ENCODE results near the gene CD40.
A peak's percentile ranks its signal among the peaks of the same experiment; 100 is the strongest.

CD40 gene

DNA sequence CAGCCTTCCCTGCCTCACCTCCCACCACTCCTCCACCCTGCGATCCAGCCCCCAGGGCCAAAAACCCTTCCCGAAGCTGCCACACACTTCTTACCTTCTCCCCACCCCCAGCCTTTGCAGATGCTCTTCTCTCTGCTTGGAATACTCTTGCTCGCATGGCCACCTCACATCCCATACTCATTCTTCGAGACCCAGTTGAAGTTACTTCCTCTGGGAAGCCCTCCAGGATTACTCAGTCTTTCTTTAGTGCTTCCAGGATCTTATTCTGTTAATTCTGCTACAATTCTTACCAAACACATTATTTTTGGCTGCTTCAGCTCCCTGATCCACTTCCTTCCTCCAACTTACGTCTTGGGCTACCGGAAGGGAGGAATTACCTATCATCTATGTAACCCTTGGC is 54.3 kb downstream of the CD40 start:
- DNase-seq (ENCODE audit: low read depth in 1 of 2, low spot score in 1 of 2) = no peak

- DNase-seq (ENCODE audit: low read depth in 1 of 2, low spot score in 1 of 2) = no peak
Measured at GRCh38 chr20:46172961-46173536, 54.9 kb downstream of the CD40 start.

DNA sequence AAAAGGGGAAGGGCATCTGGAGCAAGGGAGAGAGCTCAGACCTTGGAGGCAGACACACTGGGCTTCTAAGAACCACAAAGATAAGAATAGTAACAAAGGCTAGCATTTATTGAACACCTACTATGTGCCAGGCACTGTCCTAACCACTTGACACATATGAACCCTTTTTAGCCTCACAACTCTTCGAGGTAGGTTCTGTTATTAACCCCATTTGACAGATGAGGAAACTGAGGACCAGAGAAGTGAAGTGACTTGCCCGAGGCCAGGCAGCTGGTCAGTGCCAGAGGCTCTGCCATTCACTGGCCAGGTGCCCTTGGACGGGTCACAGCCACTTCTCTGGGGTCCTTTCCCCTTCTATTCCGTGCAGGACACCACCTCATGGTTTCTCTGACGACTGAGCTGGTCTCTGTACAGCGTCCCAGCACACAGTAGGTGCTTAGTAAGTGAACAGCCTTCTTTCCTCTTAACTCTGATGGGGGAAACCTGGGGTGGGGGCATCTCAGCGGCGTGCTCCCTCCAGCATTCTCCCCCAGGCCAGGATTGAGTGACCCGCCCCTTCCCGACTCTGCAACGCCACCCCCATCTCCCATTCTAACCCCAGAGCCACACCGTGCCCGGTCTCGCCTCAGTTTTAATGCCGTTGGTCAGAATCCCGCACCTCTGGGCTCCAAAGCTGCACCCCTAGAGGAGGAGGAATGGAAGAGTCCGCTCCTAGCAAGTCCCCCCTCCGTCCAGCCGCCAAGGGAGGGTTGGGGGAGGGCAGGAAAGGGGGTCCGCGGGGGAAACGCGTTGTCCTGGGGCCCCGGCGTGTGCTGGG is 55.7 kb downstream of the CD40 start:
- no peak for DNase-seq (ENCODE audit: low read depth in 1 of 2, low spot score in 1 of 2)

GRCh38 chr20:46174469-46175126 is 56.5 kb downstream of the CD40 start:
- peak; percentile 45 to 53 for DNase-seq (ENCODE audit: low read depth in 1 of 2, low spot score in 1 of 2)

DNA sequence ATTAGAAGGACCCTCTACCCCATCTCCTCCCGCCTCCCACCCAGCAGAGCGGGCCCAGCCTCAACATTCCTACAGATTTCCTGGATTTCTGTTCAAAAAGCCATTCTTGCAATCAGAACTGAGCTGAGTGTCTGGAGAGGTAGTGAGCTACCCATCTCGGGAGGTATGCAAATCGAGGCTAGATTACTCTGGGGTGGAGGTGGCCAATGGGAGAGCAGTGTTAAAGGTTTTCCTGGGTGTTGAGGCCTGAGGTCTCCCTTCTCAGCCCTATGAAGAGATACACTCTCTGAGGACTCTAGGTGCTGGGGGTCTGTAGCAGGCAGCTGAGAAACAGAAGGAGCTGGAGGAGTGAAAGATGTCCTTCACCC is 57.0 kb downstream of the CD40 start:
- no peak for DNase-seq (ENCODE audit: low read depth in 1 of 2, low spot score in 1 of 2)

DNA sequence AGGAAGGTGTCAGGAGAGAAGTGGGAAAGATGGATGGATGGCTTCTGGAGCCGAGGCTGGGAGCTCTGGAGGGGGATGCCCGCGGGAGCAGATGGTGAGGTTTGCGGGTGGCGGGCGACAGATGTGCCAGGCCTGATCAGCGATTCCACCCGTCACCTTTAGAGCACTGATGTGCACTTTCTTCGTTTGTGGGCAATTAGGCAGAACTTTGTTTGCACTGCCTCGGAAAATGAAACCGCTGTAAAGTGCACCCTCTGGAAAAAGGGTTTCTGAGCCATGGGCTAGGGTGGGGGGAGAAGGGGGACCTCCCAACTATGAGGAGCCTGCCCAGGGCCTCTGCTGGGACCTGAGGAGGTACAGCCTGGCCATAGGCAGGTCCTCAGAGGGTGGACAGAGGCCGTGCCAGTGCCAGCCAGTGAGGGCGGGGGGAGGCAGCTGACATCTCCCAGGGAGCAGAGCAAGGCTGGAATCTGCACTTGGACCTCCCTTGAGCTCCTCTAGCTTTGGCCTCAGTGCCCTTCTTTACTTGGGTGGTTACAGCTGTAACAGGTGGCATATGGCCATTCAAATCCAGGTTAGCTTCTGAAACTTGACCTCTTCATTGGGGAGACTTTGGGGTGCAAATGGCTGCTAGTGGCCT is 58.7 kb downstream of the CD40 start:
- DNase-seq (ENCODE audit: low read depth in 1 of 2, low spot score in 1 of 2) = no peak

GRCh38 chr20:46177768-46178167 is 59.7 kb downstream of the CD40 start:
- DNase-seq (ENCODE audit: low read depth in 1 of 2, low spot score in 1 of 2) = no peak

GRCh38 chr20:46178891-46179290 is 60.8 kb downstream of the CD40 start:
- no peak for DNase-seq (ENCODE audit: low read depth in 1 of 2, low spot score in 1 of 2)

All from activated T-helper 1 cell treated with anti-CD3 and anti-CD28 coated beads, Interleukin-2, amount 50 U/mL, for 16 hours (primary cell).